HG03159 (cell line): ENCODE results near the gene ZNF524.
A peak's percentile ranks its signal among the peaks of the same experiment; 100 is the strongest.
"Not testable (repeated sequence)": the region's sequence is repeated elsewhere in the genome, so short reads cannot be mapped to it uniquely, and the experiment has no call there.

Experiments
- ATAC-seq: cut with Tn5 transposase; IDR thresholded peaks from one replicate; pipeline ENCODE4 v1.9.1; 2021; ENCODE audit warnings: mild to moderate bottlenecking, moderate library complexity; ENCODE audit not compliant: unreplicated experiment

The ZNF524 gene, protein sequence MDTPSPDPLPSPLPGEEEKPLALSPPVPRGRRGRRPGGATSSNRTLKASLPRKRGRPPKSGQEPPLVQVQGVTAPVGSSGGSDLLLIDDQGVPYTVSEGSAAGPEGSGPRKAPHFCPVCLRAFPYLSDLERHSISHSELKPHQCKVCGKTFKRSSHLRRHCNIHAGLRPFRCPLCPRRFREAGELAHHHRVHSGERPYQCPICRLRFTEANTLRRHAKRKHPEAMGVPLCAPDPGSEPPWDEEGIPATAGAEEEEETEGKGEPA

DNA sequence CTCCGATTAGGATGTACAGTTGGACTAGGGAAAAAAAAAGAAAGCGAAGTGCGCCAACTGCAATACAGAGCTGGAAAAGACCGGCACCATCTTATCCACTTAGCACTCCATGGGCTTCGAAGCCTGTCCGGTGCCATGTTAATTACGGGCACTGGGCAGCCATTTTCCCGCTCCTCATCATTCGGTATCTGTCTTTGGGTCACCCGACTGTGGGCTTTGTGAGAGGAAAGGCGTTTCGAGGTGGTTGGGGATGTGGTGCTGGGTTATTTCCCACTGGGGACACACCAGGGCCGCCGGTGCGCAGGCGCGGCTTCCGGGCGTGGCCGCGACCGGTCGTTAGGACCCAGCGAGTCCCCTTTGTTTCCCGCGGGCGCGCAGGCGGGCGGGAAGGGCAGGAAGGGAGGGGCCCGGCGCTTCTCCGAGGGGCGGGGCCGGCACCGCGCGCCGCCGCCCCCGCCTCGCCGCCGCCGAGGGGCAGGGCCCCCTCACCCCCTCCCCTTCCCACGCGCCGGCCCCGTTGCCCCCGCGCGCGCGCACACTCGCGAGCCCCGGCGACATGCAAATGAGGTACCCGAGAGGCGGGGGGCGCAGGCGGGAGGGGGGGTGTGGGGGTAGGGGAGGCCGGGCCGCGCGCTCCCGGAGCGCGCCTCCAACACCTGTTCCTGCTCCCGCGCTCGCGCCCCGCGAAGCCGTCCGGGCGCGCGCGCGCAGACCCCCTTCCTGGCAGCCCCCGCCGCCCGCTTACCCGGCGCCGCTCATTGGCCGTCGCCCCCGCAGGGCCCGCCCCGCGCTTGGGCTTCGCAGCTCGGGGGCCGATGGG is at the start of gene ZNF524:
TSS of gene ZNF524 (plus strand) at position 447 of the 820 bp plus-strand sequence. CDS start 1,825 bp downstream, outside the sequence.
- peak; percentile 41 for ATAC-seq

DNA sequence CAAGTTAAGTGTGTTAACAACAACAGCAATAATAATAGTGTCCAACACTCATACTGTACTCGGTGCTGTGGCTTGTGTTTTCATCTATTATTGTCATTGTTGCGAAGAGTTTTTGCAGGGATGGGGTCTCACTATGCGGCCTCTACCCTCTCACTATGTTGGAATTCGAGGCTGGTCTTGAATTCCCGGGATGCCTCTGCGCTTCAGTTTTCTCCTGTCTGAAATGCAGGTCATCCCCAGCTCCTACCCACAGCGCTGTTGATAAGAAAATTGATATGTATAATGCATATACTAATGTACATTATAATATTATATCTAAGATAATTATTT is 49.8 kb upstream of the ZNF524 start:
- ATAC-seq, result no peak

DNA sequence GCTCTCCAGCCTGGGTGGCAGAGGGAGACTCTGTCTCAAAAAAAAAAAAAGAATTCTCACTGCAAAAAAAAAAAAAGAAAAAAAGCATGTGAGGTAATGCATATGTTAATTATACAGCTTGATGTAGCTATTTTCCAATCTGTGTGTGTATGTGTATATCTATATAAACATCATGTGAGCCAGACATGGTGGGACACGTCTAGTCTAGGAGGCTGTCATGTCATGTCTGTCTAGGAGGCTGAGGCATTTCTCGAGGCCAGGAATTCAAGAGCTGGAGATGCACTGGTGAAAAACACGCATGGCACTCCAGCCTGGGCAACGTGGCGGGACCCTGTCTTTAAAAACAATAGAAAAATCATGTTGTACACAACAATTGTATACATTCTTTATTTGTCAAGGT is 47.9 kb upstream of the ZNF524 start:
- no peak for ATAC-seq

DNA sequence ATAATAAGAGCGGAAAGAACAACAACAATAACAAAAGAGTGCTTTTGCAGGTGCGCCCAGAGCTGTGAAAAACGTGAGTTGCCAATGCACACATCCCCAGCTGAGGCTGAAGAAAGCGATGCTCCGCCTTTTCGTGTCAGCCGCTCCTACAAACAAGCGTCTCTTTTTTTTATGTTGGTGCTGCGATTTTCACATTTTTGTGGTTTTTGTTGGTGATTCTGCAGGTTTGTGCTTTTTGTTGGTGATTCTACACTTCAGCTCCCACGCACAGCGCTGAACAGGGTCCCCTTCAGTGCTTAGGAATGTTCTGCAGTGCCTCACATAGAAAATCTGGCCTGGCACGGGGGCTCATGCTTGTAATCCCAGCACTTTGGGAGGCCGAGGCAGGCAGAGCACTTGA is 47.5 kb upstream of the ZNF524 start:
- ATAC-seq, result no peak

DNA sequence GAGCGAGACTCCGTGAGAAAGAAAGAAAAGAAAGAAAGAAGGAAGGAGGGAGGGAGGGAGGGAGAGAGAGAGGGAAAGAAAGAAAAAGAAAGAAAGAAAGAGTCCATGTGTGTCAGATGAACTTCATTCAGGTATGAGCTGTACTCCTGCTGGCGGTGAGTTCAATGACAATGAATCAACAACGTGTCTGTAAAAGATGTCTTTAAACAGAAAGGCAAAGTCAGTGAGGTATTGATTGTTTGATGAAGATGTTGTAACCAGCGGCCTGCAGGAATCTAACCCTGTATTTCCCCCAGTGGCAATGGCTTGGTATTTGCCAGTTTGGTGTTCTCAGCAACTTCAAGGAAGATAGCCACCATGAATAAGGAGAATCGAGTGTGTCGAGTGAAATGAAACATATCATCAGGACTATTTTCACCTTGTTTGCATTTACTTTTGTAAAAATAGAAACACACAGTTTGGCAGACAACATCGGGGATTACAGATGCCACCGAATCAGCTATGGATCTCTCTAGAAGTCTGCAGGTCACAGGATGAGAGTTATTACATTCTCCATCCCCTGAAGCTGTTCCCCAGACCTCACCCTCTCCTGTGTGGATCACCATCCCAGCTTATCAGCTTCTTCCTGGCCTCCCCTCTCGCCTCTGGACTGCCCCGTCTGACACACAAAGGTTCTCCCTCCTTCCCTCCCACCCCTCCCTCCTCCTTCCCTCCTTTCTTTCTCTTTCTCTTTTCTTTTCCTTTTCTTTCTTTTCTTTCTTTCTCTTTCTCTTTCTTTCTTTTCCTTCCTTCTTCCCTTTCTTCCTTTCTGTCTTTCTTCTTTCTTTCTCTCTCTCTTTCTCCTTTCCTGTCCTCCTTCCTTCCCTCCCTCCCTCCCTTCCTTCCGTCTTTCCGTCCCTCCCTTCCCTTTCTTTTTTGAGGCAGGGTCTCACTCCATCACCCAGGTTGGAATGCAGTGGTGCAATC is 46.6 kb upstream of the ZNF524 start:
- ATAC-seq, result no peak

DNA sequence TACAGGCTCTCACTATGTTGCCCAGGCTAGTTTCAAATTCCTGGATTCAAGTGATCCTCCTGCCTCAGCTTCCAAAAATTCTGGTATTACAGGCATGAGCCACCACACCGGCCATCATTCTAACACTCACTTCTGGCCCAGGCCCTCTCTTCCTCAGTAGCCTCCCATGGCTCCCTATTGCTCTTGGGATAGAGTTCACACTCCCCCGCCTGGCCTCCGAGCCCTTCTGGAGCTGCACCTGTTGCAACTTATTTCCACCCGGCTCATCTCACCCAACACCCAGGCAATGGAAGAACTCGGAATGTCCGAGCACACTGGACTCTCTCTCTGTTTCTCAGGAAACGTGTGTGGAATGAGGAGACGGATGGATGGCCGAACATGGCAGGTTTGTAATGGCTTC is 45.8 kb upstream of the ZNF524 start:
- ATAC-seq, result no peak

DNA sequence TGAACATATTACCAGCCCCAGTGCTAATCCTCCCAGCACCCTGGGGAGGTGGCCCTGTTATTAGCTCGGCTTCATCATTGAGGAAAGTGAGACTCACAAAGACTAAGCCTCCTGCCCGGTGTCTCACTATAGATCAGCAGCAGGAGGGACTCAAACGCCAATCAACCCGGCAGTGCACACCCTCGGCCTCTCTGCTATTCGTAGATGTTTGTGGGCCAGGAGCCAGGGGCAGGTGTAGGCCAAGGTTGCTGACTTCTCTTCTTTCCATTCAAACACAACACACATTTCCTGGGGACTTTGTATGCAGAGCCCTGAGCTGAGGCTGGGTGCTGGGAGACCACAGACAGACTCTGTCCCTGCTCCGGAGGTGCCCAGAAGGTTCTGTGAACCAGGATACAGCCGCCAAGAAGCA is 45.3 kb upstream of the ZNF524 start:
- no peak for ATAC-seq

DNA sequence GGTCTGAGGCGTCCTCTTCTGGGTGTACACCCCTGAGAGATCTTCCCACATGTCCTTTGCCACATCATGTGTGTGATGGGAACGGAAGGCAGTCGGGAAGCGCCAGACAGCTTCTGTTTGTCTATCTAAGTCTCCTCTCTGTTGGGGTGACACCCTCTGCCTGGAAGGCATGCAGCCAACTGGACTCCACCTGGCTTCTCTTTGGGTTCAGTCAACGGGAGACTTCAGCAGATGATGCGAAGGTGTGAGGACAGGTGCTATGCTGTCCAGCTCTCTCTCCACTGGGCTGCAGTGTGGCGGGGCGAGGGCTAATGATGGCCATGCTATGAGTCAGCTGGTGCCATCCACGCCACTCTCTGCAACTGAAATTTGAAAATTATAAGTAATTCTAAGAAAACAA is 40.4 kb upstream of the ZNF524 start:
- no peak for ATAC-seq

DNA sequence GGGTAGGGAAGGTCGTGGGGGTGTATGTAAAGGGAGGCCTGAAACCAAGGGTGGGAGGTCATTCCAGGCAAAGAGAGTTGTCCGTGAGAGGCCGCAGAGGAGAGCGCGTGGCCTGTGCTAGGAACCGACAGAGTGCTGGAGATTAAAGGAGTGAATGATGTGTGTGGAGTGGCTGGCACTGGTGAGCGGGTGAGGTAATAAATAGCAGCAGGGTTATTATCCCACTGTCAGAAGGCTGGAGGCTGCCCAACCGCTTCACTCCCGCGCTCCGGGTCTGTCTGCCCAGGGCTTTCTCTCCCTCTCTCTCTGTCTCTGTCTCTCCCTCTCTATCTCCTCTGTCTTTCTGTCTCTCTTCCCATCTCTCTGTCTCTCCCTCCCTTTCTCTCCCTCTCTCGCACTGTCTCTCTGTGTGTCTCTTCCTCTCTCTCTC is 36.8 kb upstream of the ZNF524 start:
- no peak for ATAC-seq

DNA sequence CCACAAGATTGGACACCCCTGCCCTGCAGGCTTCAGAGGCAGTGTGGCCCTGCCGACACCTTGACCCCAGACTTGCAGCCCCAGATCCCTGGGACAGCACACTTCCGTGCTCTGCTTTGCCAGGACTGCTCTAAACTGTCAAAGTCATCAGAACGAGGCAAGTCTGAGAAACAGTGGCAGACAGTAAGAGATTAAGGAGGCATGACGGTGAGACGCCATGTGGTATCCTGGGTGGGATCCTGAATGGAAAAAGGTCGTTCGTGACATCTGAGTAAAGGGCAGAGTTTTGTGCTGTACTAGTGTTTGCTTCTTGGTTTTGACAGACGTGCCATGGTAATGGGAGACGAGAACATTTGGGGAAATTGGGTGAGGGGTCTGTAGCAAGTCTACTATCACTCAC is 33.3 kb upstream of the ZNF524 start:
- no peak for ATAC-seq

DNA sequence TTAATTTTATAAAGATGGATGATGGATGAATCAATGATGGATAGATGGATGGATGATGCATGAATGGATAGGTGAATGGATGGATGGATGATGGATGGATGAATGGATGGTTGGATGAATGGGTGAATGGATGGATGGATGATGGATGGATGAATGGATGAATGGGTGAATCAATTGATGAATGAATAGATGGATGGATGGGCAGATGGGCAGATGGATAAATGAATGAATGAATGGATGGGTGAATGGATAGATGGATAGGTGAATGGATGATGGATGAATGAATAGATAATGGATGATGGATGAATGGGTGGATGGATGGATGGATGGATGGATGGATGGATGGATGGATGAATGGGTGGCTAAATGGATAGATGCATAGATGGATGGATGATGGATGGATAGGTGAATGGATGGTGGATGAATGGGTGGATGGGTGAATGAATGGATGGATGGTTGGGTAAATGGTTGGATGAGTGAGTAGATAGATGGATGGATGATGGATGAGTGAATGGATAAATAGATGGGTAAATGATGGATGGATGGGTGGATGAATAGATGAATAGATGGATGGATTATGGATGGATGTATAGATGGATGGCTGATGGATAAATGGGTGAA is 32.3 kb upstream of the ZNF524 start:
- ATAC-seq, result no peak

DNA sequence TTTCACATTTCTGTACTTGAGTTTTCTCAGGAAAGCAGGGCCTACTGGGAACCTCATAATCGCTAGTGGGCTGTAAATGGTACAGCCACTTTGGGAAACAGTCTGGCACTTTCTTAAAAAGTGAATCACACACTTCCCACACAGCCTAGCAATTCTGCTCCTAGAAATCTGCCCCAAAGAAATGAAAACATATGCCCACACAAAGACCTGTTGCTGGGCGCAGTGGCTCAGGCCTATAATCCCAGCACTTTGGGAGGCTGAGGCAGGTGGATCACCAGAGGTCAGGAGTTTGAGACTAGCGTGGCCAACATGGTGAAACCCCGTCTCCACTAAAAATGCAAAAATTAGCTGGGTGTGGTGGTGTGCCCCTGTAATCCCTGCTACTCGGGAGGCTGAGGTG is 30.6 kb upstream of the ZNF524 start:
- not testable (repeated sequence) for ATAC-seq

DNA sequence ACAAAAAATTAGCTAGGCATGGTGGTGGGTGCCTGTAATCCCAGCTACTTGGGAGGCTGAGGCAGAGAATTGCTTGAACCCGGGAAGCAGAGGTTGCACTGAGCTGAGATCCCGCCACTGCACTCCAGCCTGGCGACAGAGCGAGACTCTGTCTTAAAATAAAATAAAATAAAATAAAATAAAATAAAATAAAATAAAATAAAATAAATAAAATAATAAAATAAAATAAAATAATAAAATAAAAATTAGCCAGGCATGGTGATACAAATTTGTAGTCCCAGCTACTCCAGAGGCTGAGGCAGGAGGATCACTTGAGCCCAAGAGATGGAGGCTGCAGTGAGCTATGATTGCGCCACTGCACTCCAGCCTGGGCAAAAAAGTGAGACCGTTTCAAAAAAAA is 26.2 kb upstream of the ZNF524 start:
- ATAC-seq, result not testable (repeated sequence)

DNA sequence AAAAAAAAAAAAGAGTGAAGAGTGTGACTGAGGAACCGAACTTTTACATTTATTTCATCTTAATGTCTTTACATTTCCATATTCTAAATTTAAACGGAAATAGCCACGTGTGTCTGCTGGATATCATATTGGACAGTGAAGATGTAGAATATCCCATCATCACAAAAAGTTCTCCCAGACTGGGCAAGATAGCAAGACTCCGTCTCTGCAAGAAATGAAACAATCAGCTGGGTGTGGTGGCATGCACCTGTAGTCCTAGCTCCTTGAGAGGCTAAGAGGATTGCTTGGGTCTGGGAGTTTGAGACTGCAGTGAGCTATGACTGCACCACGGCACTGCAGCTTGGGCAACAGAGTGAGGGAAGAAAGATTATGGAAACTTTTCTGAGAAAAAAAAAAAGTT is 23.3 kb upstream of the ZNF524 start:
- no peak for ATAC-seq

DNA sequence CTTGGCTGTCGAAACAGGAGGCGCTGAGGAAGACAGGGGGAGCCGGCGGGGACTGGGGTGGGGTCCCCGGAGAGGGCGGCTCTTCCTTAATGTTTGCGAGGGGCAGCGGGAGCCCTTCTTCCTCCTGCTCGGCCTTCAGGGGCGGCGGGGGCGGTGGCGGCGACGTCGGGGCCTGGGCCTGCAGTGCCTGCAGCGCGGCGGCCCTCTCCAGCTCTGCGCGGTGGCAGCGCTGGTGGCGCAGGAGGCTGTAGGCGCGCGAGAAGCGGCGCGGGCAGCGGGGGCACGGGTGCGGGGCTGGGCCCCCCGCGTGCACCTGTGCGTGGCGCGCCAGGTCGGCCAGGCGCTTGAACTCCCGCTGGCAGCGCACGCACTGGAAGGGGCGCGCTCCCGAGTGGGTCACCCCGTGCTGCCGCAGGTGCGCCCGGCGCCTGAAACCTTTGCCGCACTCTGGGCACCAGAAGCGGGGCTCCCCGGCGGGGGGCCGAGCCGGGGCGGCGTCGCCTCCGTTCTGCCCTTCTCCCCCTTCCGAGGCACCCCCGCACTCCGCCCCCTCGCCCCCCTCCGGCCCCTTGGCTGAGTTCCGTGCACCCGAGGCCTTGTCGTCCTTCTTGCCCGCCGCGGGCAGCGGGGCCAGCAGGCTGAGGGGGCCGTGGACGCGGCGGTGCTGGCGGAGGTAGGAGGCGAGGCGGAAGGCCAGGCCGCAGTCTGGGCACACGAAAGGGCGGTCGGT is 21.9 kb upstream of the ZNF524 start:
- no peak for ATAC-seq

DNA sequence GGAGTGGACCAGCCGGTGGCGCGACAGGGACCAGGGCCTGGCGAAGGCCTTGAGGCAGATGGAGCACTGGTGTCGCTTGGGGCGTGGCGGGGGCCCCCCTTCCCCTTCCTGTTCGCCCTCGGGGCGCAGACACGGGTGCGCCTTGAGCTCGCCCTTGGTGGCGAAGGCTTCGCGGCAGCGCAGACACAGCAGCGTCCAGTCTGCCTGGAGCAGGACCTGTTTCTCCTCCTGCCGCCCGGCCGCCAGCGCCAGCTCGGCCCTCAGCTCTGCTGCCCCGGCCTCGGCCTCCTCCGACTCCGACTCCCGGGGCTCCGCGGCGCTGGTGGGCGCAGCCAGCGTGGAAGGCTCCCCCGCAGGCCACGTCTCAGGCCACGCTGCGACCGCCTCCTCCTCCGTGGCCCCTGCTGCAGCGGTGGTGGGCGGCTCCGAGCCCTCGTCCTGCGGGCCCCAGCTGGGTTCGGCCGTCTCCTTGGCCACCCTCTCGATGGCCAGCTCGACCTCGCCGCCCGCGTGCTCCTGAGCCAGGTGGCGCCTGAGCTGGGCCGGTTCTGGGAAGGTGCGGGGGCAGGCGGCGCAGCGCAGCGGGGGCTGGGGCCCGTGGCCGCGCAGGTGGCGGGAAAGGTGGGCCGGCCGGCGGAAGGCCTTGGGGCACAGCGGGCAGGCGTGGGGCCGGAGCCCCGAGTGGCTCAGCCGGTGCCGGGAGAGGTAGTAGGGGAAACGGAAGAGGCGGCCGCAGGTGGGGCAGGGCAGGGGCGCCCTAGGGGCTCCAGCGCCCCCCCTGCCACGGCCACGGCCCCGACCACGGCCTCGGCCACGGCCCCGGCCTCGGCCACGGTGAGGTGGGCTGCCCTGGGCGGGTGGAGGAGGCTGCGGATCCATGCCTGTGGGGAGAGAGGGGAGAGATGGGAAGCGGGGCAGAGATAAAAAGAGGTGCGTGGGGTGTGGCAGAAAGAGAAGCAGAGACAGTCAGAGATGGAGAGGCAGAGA is 21.0 kb upstream of the ZNF524 start:
- ATAC-seq, result no peak

DNA sequence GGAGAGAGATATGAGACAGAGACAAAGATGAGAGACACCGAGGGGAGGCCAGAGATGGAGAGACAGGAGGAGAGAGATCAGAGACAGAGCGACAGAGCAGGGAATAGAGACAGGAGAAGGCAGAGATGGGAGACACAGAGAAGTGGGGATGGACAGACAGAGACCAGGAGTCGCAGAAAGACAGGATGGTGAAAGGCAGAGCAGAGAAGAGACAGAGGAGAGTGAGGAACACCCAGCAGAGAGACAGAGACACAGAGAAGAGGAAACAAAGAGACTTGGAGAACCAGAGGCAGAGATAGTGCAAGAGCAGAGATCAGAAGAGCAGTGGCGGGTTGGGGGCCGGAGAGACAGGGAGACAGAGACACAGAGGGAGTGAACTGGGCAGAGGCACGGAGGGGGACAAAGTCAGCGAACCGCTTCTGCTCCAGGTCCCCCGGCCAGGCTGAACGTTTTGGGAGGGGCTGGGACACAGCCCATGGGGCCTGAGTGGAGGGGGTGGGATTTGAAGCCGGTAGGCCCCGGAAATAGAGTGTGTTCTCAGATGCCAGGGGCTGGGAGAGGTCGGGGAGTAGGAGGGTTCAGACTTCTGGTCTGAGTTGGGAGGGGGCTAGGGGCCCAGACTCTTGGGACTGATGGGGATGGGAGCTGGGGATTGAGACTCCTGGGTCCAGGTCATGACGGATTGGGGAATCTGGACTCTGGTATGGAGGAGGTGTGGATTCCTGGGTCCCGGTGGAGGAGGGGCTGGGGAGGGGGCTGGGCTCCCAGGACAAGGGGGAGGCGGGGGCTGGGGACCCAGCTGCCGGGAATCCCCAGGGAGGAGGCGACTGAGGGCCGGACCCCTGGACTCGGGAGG is 20.1 kb upstream of the ZNF524 start:
- no peak for ATAC-seq

DNA sequence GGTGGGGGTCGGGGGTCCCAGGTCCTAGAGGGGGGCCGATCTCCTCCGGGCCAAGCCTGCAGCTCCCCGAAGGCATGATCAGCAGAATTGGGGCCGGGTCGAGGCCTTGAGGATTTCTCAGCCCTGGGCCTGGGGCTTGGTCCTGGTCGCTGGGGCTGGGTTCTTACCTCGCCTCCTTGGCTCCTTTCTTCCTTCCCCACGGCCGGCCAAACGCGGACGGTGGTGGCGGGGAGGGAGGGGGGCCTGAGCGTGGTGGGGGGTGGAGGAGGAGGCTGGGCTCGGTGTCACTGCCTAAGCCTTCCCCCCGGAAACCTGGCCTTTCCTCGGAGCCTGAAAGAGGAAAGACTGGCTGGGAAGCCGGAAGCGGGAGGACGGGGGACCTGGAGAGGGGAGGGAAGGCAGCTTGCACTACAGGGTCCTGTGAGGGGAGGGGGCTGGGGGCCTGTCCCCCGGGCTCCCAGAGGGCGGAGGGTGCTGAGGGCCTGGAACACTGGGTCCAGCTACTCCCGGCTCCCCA is 19.4 kb upstream of the ZNF524 start, which contains the start of gene ZNF579:
TSS of gene ZNF579 (minus strand) at position 221 of the 517 bp plus-strand sequence. CDS start 1,209 bp downstream, outside the sequence.
- no peak for ATAC-seq
